Right lobe of liver (tissue), 4 donors: ENCODE measurements around the gene TTLL1.

ENCODE experiments used
- POLR2A ChIP-seq: fragments of 450-650 bp; IDR thresholded peaks from one replicate; pipeline ENCODE4 v1.6.1; 2017; ENCODE audit warnings: antibody characterized with exemption, mild to moderate bottlenecking
- TF ChIP-seq, protein P1 (sequence below), 4 donors: fragments of 200-600 bp in 3 of 4; fragments of 450-650 bp in 1 of 4; IDR thresholded peaks; one replicate each; pipeline versions ENCODE4 v1.5.1 to v1.8.0; 2016 to 2022; ENCODE audit warnings: antibody characterized with exemption in 4 of 4, mild to moderate bottlenecking in 2 of 4
- donor health status: DM: no; HTN: no; CAD: no.
- donor health status: DM: no; HTN: no; CAD: no.
- donor health status: DM: no; HTN: yes; CAD: no.

DNA sequence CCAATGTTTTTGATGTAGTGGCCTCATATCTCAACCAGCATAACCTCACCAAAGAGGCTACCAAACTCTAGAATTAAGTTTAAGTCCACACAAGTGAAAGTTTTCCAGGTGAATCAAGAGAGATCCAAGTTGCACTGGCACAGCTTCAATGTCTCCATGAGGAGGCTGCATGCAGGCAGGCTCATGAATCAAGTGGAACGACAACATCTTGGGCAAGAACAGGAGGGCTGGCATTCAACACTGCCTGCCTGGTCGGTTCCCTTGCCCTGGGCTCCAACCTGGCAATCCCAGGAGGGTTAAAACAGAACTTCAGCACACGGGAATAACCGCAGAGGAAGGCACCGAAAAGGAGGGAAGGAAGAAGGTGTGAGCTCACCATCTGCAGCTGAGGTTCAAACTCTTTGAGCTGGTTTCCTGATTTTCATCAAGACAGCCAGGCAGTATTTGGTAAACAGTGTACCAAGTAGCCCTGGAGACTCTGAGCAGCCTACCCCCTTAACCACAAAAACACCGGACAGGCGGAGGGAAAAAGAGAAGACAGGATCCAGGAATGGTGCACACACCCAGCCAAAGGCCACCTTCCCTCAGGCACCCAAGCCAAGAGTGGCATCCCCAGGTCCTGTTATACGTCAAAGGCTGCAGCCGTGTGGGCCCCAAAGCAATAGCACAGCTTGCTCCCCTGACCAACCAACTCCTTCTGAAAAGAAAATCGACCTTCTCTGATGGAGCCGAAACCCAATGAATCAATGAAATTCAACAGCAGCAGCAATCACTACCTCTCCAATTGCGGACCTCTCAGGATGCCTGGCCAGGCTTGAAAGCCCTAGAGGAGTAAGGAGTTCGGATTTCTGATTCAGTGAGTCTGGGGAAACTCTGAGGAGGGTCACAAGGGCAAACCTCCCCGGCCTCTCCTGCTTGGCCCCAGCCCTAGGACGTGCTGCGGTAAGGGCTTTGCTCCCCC is 75.6 kb downstream of the TTLL1 start:
- TF ChIP-seq, protein P1, sequence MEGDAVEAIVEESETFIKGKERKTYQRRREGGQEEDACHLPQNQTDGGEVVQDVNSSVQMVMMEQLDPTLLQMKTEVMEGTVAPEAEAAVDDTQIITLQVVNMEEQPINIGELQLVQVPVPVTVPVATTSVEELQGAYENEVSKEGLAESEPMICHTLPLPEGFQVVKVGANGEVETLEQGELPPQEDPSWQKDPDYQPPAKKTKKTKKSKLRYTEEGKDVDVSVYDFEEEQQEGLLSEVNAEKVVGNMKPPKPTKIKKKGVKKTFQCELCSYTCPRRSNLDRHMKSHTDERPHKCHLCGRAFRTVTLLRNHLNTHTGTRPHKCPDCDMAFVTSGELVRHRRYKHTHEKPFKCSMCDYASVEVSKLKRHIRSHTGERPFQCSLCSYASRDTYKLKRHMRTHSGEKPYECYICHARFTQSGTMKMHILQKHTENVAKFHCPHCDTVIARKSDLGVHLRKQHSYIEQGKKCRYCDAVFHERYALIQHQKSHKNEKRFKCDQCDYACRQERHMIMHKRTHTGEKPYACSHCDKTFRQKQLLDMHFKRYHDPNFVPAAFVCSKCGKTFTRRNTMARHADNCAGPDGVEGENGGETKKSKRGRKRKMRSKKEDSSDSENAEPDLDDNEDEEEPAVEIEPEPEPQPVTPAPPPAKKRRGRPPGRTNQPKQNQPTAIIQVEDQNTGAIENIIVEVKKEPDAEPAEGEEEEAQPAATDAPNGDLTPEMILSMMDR (IDR thresholded peaks at IDR 0.05): no peak
- no peak for TF ChIP-seq POLR2A
